Measurements from ENCODE around the gene GABBR2.
"Not testable (repeated sequence)": the region's sequence is repeated elsewhere in the genome, so short reads cannot be mapped to it uniquely, and the experiment has no call there.

Gene GABBR2

DNA sequence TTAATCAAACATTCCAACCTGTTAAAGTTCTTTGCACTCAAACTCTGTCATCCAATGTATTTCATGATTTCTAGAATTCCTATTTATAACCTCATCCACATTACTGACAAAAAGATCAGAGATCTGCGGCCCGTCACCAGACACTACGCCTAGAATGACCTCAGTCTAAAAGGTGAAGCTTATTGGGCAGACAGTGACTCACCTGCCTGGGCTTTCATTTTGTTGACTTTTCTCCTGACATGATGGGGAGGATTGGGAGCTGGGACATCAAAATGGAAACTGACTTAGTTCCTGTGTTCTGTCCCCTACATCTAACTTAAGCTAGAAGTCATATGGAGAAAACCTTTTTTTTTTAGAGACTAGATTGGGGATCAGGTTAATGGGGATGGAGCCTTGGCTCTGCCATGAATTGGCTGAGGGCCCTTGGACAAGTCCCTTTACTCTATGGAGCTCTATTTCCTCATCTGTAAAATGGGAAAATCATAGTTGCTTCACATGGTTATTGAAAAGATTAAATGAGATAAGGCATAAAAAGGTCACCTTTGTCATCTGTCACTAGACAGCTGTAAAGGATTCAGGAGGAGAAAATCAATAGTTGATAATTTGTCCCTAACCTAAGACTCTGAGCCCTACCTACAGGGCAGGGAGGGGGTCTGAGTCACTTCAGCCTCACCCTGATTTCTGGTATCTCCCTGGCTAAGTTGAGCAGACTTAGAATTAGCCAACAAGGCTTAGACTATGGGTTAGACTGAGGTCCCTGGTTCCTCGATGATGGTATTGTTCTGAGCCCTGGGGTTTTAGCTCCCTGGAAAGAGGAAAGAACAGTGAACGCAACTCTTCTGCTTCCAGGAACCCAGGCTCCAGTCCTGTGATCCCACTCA, 228.5 kb downstream of the GABBR2 start:
- no peak for DNase-seq (ENCODE audit: low spot score)

DNA sequence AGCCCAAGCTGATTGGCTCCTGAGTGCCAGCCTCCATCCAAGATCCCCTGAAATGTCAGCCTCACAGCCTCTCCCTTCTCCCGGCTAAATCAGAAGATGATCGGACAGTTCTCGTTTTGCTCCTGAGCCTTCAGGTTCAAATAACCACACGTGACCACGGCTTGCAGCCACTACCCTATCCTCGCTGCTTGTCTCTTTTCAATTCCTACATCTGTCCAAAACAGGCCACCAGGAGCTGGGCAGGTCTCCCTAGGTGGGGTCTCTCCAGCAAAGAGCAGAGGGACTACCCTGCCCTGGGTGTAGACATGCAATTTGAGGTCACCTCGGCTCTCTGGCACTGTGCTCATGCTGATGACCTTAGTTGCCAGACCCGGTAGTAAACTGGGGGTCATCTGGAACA, 229.3 kb downstream of the GABBR2 start:
- no peak for DNase-seq (ENCODE audit: low spot score)

DNA sequence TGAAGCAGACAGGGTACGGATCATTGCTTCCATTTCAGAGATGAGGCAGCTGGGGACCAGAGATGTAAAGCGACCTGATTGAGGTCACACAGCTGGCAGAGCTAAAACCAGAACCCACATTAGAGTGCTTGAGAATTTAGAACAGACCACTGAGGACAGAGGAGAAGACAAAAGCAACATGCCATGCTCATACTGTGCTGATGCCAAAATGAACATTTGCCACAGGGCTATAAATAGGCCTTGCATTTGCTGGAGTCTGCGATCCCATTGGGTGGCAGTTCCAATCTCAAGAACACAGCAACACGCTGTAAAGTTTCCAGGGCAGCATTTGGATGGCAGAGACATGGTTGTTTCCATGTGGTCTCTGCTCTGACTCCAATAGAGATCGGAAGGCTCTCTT, 230.9 kb downstream of the GABBR2 start:
- no peak for DNase-seq (ENCODE audit: low spot score)

- no peak for DNase-seq (ENCODE audit: low spot score)
Measured at GRCh38 chr9:98472216-98472615, 236.5 kb downstream of the GABBR2 start.

DNA sequence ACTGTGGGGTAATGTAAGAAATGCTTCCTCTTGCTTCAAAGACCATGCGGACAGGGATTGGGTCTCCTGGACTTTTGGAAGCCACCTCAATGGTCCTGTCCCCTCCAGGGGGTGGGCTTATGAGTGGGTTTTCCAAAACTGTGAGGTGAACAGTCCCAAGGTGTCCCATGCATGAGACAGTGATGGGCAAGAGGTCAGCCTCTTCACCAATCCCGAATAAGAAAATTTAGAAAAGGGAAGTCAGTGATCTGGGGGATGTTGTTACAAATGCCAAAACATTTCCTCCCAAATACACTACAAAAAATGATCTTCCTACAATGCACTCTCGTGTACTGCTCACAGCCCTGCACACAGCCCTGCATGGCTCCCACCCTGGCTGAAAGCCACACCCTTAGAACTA, 237.6 kb downstream of the GABBR2 start:
- no peak for DNase-seq (ENCODE audit: low spot score)

GRCh38 chr9:98468567-98469239, 240.0 kb downstream of the GABBR2 start:
- DNase-seq (ENCODE audit: low spot score) = no peak

GRCh38 chr9:98465799-98466198, 242.9 kb downstream of the GABBR2 start:
- DNase-seq (ENCODE audit: low spot score) = no peak

- DNase-seq (ENCODE audit: low spot score) = not testable (repeated sequence)
Measured at GRCh38 chr9:98464156-98464690, 244.5 kb downstream of the GABBR2 start.

DNA sequence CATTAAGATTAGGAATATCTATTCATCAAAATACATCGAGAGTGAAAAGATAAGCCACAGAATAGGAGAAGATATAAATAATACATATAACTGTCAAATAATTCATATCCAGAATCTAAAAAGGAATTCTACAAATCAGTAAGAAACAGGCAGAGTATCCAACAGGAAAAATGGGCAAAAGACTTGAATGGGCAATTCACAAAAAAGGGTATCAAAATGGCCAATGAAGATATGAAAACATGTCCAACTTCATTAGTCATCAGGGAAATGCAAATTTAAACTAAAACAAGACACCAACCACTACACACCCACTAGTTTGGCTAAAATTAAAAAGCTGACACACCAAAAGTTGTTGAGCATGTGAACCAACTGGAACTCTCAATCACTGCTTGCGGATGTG, 246.4 kb downstream of the GABBR2 start:
- no peak for DNase-seq (ENCODE audit: low spot score)

DNA sequence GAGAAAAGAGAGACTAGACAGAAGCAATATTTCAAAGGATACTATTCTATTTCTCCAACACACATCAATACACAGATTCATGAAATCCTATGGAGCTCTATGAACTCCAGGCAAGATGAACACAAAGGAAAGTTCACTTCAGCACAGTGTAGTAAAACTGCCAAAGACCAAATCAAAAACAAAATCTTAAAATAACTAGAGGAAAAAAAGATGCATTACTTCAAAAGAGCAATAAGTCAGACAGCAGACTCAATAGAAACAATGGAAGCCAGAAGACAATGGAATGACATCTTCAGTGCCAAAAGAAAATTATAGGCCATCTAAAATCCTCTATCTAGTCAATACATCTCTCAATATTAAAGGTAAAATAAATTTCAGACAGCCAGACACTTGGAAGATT, 248.0 kb downstream of the GABBR2 start:
- DNase-seq (ENCODE audit: low spot score) = no peak

DNA sequence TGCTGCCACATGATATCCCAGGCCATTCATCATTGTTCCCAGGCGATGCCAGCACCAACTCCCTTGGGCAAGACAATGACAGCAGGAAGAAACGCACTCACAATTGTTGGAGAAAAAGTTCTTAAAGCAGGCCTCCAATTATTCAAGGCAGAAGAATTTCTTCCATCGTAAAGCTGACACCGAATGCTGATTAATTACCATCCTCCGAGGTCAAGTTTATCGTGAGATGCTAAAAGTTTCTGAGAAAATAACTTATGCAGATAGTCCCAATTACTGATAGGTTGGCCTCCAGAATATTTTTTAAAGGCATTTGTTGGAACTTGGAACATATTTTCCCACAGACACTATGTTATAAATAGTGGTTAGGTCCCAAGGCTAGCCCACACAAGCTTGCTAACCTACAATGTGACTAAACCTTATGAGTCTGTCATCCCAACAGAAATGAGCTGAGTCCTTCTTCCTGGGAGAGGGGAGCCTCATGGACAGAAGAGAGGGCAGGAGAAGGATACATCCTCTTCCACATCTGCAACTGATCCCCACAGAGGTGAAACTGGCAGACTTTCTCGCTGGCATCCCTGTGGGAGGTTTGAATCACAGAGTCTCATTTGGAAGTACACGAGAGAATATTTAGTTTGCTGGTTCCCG, 250.9 kb downstream of the GABBR2 start:
- no peak for DNase-seq (ENCODE audit: low spot score)

- DNase-seq (ENCODE audit: low spot score) = no peak
Measured at GRCh38 chr9:98456156-98456613, 252.6 kb downstream of the GABBR2 start.

DNA sequence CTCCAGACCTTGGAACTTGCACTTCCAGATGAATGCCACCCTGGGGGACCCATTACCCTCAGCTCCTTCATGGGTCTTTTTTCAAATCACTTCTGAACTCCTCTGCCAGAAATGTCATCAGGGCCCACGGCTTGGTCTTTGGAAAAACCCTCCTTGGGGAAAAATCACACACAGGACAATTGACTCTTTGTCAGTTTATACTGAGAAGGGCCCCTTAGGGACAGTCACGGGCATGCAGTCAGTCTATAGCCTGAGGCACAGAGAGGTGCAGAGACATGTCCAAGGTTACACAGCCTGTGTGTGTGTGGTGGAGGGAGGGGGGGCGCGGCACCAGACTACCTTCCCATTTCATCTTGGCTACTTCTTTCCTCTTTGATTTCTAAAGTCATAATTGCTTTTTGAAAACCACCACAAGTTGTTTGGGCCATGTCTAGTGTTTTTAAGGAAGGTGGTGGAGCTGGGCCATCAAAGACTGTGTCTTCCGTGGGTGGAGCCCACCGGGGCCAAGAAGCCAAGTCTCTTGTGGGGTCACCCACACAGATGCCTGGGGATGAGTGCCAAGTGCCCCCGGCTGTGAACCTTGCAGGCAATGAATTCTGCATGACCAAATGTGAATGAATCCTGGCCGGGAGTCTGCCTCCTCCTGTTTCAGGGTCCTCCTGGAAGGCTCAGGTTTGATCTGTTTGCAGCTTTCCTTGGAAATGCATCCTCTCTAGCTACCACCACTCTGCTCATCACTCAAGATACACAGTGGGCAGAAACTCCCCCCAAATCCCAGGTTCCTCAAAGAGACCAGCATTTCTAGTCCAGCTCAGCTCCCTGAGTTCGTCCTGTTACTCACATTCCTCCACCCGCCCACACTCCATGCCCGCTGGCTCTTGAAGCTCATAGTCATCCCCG, 253.2 kb downstream of the GABBR2 start:
- no peak for DNase-seq (ENCODE audit: low spot score)

- no peak for DNase-seq (ENCODE audit: low spot score)
Measured at GRCh38 chr9:98453589-98454311, 255.0 kb downstream of the GABBR2 start.

- no peak for DNase-seq (ENCODE audit: low spot score)
Measured at GRCh38 chr9:98451576-98451975, 257.2 kb downstream of the GABBR2 start.

GRCh38 chr9:98450496-98450895, 258.2 kb downstream of the GABBR2 start:
- no peak for DNase-seq (ENCODE audit: low spot score)

GRCh38 chr9:98449871-98450270, 258.9 kb downstream of the GABBR2 start:
- DNase-seq (ENCODE audit: low spot score) = no peak

GRCh38 chr9:98445576-98445975, 263.2 kb downstream of the GABBR2 start:
- no peak for DNase-seq (ENCODE audit: low spot score)

GRCh38 chr9:98444601-98445000, 264.1 kb downstream of the GABBR2 start:
- DNase-seq (ENCODE audit: low spot score) = no peak

DNA sequence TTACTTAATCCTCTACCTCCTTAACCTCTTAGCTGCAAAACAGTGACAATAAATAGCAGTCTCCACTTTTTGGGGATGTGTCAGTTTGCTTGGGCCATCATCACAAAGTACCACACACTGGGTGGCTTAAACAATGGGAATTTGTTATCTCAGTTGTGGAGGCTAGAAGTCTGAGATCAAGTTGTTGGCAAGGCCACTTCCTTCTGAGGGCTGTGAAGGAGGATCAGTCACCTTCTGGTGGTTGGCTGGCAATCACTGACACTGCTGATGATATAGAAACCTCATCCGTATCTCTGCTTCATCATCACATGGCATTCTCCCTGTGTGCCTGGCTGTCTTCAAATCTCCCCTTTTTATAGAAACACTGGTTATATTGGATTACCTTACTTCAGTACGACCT, 266.2 kb downstream of the GABBR2 start:
- DNase-seq (ENCODE audit: low spot score) = no peak

DNA sequence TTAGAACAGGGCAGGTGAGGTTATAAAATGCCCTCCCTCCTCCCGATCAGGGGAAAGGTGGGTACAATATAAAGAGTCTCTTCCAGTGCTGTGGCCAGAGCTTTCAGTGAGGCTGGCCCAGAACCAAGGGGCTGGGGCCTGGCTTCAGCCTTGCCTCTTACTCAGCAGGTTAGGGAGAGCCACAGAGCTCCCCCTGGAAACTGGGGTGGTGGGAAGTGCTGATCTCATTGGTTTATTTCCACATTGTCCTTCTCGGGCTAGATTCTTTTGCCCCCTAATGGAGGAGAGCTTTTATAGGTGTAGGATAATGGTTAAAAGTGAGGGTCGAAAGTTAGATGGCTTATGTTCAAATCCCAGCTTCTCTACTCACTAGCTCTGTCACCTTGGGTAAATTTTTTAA, 266.6 kb downstream of the GABBR2 start:
- DNase-seq (ENCODE audit: low spot score) = no peak

All from CD4-positive, alpha-beta T cell treated with Interleukin-15 for 4 hours (primary cell).